Smooth muscle cell (in vitro differentiated cells): Measurements from ENCODE around the gene EYS. TPM values are rescaled to one million over a fixed set of nuclear protein-coding genes. Genes with fewer than 3 reads are reported as not detected.
"Not testable (repeated sequence)": the region's sequence is repeated elsewhere in the genome, so short reads cannot be mapped to it uniquely, and the experiment has no call there.

Experiments used
- DNase-seq: peaks from one replicate; lab custom pipeline; 2025; ENCODE audit not compliant: unreplicated experiment; lab: John Stamatoyannopoulos, UW
- H2AFZ ChIP-seq: fragments of 200-600 bp; sonication (generic); 2 replicates; pipeline ENCODE4 v1.6.0; 2016; ENCODE audit warnings: antibody characterized with exemption, low read depth, mild to moderate bottlenecking
- H3F3A ChIP-seq: fragments of 200-600 bp; sonication (generic); 2 replicates; pipeline ENCODE4 v1.6.0; 2017; ENCODE audit warnings: antibody characterized with exemption, low read depth
- H3K27ac ChIP-seq: fragments of 200-600 bp; sonication (generic); 2 replicates; pipeline ENCODE4 v1.5.1; 2016; ENCODE audit warnings: low read depth, mild to moderate bottlenecking
- H3K27me3 ChIP-seq: fragments of 200-600 bp; sonication (generic); 2 replicates; pipeline ENCODE4 v1.6.1; 2016; ENCODE audit warnings: low read depth, mild to moderate bottlenecking
- H3K36me3 ChIP-seq: fragments of 200-600 bp; sonication (generic); 2 replicates; pipeline ENCODE4 v1.5.1; 2016; ENCODE audit warnings: low read depth
- H3K4me1 ChIP-seq: fragments of 200-600 bp; sonication (generic); 2 replicates; pipeline ENCODE4 v1.5.1; 2016; ENCODE audit warnings: low read depth
- H3K4me2 ChIP-seq: fragments of 200-600 bp; sonication (generic); 2 replicates; pipeline ENCODE4 v1.6.0; 2016; ENCODE audit warnings: mild to moderate bottlenecking
- H3K4me3 ChIP-seq: fragments of 200-600 bp; sonication (generic); 2 replicates; pipeline ENCODE4 v1.5.1; 2016; ENCODE audit warnings: mild to moderate bottlenecking
- H3K79me2 ChIP-seq: fragments of 200-600 bp; sonication (generic); 2 replicates; pipeline ENCODE4 v1.6.0; 2016; ENCODE audit warnings: low read depth, mild to moderate bottlenecking
- H3K9ac ChIP-seq: fragments of 200-600 bp; sonication (generic); 2 replicates; pipeline ENCODE4 v1.6.0; 2016; ENCODE audit warnings: low read depth
- H3K9me3 ChIP-seq: fragments of 200-600 bp; sonication (generic); replicated peaks from 2 replicates; pipeline ENCODE4 v1.5.1; 2016; ENCODE audit warnings: low read depth
- H4K20me1 ChIP-seq: fragments of 200-600 bp; sonication (generic); 2 replicates; pipeline ENCODE4 v1.6.0; 2016; ENCODE audit warnings: low read depth
- WGBS: methylation state at CpG from one replicate; pipeline ENCODE4 v1.1.7; 2016; ENCODE audit warnings: low lambda C conversion rate; 5-methylcytosine and 5-hydroxymethylcytosine counted together
- polyA plus RNA-seq: library from polyadenylated mRNA; unstranded; fragments of >200 nt; fragmentation: Nextera tagmentation; extraction: Ambion mirVana; gene quantifications from 2 replicates; pipeline ENCODE4 v1.2.1, GENCODE V29; 2016
- total RNA-seq: library from RNA; depleted of rRNA; stranded (reverse); fragments of >200 nt; gene quantifications from 2 replicates; pipeline ENCODE4 v1.2.3, GENCODE V29; 2014
- TF ChIP-seq, protein P1 (sequence below): fragments of 200-600 bp; sonication (generic); IDR thresholded peaks from 2 replicates; pipeline ENCODE4 v1.5.1; 2017; ENCODE audit warnings: borderline replicate concordance, mild to moderate bottlenecking, antibody characterized with exemption; ENCODE audit not compliant: insufficient read depth, poor library complexity, severe bottlenecking

The EYS gene
- total and polyA plus RNA-seq, 2 experiments from 2014 or later, result 0.07 to 0.18 TPM

- peaks cover 5% of the 10 kb centered on the region for H3K79me2 ChIP-seq
- TF ChIP-seq, protein P1, sequence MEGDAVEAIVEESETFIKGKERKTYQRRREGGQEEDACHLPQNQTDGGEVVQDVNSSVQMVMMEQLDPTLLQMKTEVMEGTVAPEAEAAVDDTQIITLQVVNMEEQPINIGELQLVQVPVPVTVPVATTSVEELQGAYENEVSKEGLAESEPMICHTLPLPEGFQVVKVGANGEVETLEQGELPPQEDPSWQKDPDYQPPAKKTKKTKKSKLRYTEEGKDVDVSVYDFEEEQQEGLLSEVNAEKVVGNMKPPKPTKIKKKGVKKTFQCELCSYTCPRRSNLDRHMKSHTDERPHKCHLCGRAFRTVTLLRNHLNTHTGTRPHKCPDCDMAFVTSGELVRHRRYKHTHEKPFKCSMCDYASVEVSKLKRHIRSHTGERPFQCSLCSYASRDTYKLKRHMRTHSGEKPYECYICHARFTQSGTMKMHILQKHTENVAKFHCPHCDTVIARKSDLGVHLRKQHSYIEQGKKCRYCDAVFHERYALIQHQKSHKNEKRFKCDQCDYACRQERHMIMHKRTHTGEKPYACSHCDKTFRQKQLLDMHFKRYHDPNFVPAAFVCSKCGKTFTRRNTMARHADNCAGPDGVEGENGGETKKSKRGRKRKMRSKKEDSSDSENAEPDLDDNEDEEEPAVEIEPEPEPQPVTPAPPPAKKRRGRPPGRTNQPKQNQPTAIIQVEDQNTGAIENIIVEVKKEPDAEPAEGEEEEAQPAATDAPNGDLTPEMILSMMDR, result no peak
- peak overlapping the region; percentile 83 for H3K4me2 ChIP-seq
- no peaks in the 10 kb centered on the region for H4K20me1 ChIP-seq
- peaks cover 22% of the 10 kb centered on the region for H3F3A ChIP-seq
- peak overlapping the region; percentile 91 for H3K9ac ChIP-seq
- H3K27me3 ChIP-seq, result no peaks in the 10 kb centered on the region
- H3K9me3 ChIP-seq, result no peaks in the 10 kb centered on the region
- H3K36me3 ChIP-seq, result no peaks in the 10 kb centered on the region
- peaks cover 28% of the 10 kb centered on the region for H3K4me1 ChIP-seq
- H3K27ac ChIP-seq, result peak overlapping the region; percentile 99
- no peak overlapping the region for H2AFZ ChIP-seq
- no peak overlapping the region for H3K4me3 ChIP-seq
- DNase-seq, result no peak
Observed at GRCh38 chr6:63804381-63804956, 1902.6 kb downstream of the EYS start.

- Histone ChIP-seq H3K27me3 (no peaks in the 10 kb centered on the region), H3F3A (peaks cover 22% of the 10 kb centered on the region), H3K36me3 (no peaks in the 10 kb centered on the region), H3K27ac (peak overlapping the region; percentile 99), H3K9ac (no peak overlapping the region), H4K20me1 (no peaks in the 10 kb centered on the region), H3K4me1 (peaks cover 28% of the 10 kb centered on the region), H3K9me3 (no peaks in the 10 kb centered on the region), H3K4me3 (no peak overlapping the region), H3K4me2 (peak overlapping the region; percentile 83), H3K79me2 (no peaks in the 10 kb centered on the region), H2AFZ (no peak overlapping the region)
- TF ChIP-seq, protein P1, result no peak
- no peak for DNase-seq
- 81% methylated on average over 2 of the region's 2 CpGs for WGBS
Observed at GRCh38 chr6:63803371-63803770, 1903.7 kb downstream of the EYS start.

DNA sequence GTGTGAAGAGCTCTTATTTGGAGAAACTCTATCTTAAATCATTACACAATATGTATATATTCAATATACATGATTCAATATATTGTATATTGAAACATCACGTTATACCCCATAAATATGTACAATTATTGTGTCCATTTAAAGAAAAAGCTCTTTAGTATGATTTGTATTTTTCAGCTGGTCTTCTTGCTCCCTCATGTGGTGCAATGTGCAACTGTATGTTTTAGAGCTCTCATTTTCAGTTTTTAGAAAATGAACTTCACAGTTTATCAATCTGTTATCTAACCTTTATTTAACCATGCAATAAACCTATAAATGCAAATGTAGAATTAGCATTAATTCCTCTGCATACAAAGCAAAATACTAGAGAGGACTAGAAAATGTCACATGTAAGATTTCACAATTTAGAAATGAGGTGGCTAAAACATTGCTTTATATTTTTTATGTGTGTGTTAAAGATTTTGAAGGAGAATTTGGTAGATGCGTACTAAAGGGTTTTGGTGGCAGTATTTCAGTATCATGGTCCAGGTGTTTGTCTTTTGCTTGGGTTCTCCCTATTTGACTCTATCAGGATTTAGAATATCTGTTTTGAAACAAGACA, 1904.3 kb downstream of the EYS start:
- H3F3A ChIP-seq, result peaks cover 22% of the 10 kb centered on the region
- TF ChIP-seq, protein P1, result peak; percentile 80
- no peak for DNase-seq

DNA sequence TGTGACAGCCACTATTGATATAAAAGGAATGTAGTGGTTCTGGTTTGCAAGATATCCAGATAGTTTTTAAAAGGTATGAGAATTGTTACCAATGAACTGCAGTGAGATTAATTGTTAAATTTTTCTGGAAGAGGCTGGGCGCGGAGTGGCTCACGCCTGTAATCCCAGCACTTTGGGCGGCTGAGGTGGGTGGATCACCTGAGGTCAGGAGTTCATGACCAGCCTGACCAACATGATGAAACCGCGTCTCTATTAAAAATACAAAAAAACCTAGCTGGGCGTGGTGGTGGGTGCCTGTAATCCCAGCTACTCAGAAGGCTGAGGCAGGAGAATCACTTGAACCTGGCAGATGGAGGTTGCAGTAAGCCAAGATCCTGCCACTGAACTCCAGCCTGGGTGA, 1906.6 kb downstream of the EYS start:
- H3K4me2 ChIP-seq, H3K9me3 ChIP-seq, H3K36me3 ChIP-seq, H3K4me3 ChIP-seq, H4K20me1 ChIP-seq, DNase-seq, H3K4me1 ChIP-seq, H3K79me2 ChIP-seq, H3K27ac ChIP-seq, H2AFZ ChIP-seq, H3K9ac ChIP-seq, H3K27me3 ChIP-seq: not testable (repeated sequence)
- peaks cover 12% of the 10 kb centered on the region for H3F3A ChIP-seq
- WGBS, result 97% methylated on average over 7 of the region's 7 CpGs

More for the DNA sequence above, 1904.3 kb downstream of the EYS start:
- Histone ChIP-seq H3K27me3 (no peaks in the 10 kb centered on the region), H2AFZ (no peak overlapping the region), H3K9me3 (no peaks in the 10 kb centered on the region), H3K9ac (no peak overlapping the region), H3K79me2 (no peaks in the 10 kb centered on the region), H3K4me3 (no peak overlapping the region), H4K20me1 (no peaks in the 10 kb centered on the region), H3K27ac (peak overlapping the region; percentile 99), H3K4me2 (peak overlapping the region; percentile 83), H3K4me1 (peaks cover 25% of the 10 kb centered on the region), H3K36me3 (no peaks in the 10 kb centered on the region)
- 55% methylated on average over 2 of the region's 2 CpGs for WGBS
